ENCODE data around the gene MON1A. TPM values are rescaled to one million over a fixed set of nuclear protein-coding genes. Genes with fewer than 3 reads are reported as not detected.

Gene MON1A
- total and polyA plus RNA-seq, 2 of the 8 experiments (the other 6 are each of a cell fraction or from before 2014, with no cell fraction given): 10.3 to 14.1 TPM

- no peak for TF ChIP-seq RBBP5 (IDR thresholded peaks at IDR 0.05; ENCODE audit: borderline replicate concordance, low read depth, low read length)
- TF ChIP-seq SP2 (IDR thresholded peaks at IDR 0.05; ENCODE audit: low read length): no peak
- TF ChIP-seq POU5F1 (IDR thresholded peaks at IDR 0.05; ENCODE audit: low read depth, low read length): no peak
- no peak for TF ChIP-seq CBX5 (IDR thresholded peaks at IDR 0.05; ENCODE audit: low read depth, low read length)
- no peak for TF ChIP-seq TBP (IDR thresholded peaks at IDR 0.05; ENCODE audit: low read depth, low read length)
- TF ChIP-seq POLR2A (IDR thresholded peaks at IDR 0.05; ENCODE audit: control extremely low read depth in 1 of 2, low read depth in 2 of 2, low read length in 2 of 2): no peak
These were observed 1.1 kb downstream of the MON1A start (continued) for GRCh38 chr3:49928481-49929017.
